Stimulated activated CD8-positive, alpha-beta memory T cell treated with anti-CD3 and anti-CD28 coated beads, Interleukin-7, amount 100 ng/mL, for 4 hours (primary cell): ENCODE results near the gene PPM1A.

Source experiments
- DNase-seq, 2 donors: peaks; one replicate each; pipeline ENCODE4 v3.0.0-alpha.2; 2020; ENCODE audit warnings: low read depth in 2 of 2

Gene PPM1A

GRCh38 chr14:60226298-60226697, 22.7 kb upstream of the PPM1A start:
- DNase-seq = no peak

DNA sequence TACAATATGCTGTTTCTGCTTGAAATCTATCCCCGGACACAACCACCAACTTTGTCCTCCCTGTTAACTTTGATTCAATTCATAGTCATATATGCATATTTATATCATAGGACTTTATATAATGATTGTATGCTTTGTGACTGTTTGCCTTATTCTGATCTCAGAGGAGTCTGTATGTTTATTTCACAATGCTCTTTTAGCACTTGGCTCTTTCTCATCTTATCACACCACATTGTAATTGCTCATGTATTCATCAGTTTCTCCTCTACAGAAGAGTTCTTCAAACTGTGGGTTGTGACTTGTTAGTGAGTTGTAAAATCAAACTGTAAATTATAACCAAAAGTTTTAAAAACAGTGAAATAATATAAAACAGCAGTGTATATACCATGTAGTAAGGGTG, 21.7 kb upstream of the PPM1A start:
- DNase-seq = no peak

GRCh38 chr14:60229614-60230013, 19.4 kb upstream of the PPM1A start:
- DNase-seq = no peak

- no peak for DNase-seq
Measured at GRCh38 chr14:60232185-60232584, 16.8 kb upstream of the PPM1A start.

DNA sequence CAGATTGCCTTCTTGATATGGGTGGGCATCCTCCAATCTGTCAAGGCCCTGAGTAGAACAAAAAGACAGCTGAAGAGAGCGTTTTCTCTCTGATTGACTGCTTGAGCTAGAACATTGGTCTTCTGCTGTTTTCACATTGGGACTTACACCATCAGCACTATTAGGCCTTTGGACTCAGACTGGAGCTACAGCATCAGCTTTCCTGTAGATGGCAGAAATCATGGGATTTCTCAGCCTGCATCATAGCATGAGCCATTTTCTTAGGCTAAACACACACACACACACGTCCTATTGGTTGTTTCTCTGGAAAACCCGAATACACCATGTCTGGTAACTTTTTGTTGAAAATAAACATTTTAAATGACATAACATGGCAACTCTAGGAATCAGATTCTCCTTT, 15.8 kb upstream of the PPM1A start:
- DNase-seq = no peak

DNA sequence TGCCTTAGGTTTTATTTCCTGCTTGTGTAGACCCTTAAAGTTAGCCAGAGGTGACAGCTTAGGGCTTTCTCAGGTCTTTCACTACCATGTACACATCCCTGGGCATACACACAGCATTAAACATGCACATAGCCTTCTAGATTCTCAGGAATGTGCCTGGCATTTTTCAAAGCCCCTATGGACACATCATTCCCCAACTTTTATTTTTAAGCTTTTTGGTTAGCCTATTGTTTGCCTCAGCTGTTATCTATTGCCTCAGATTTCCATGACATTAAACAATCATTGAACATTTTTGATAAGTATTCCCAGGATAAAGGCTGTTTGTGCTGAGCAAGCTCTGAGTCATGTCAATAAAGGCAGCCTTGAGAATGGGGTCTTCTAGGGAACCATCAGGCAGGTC, 15.1 kb upstream of the PPM1A start:
- no peak for DNase-seq

DNA sequence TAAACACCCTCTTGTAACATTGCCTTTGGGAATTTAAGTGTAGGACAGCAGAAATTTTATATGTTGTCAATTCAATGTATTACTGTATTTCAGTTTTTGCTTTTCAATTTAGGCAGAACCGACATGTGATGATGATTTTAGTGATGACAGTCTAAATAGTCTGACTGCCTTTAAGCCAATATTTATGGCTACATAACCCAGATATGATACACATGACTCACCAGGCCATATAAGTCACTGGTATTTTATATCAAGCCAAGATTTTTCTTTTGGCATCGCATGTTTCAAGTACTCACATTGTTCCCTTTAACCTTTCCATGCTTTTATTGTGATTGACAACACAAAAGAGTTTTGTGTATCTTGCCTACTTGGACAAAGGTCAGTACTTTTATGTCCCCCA, 13.6 kb upstream of the PPM1A start:
- no peak for DNase-seq

GRCh38 chr14:60238955-60239354, 10.1 kb upstream of the PPM1A start:
- no peak for DNase-seq

DNA sequence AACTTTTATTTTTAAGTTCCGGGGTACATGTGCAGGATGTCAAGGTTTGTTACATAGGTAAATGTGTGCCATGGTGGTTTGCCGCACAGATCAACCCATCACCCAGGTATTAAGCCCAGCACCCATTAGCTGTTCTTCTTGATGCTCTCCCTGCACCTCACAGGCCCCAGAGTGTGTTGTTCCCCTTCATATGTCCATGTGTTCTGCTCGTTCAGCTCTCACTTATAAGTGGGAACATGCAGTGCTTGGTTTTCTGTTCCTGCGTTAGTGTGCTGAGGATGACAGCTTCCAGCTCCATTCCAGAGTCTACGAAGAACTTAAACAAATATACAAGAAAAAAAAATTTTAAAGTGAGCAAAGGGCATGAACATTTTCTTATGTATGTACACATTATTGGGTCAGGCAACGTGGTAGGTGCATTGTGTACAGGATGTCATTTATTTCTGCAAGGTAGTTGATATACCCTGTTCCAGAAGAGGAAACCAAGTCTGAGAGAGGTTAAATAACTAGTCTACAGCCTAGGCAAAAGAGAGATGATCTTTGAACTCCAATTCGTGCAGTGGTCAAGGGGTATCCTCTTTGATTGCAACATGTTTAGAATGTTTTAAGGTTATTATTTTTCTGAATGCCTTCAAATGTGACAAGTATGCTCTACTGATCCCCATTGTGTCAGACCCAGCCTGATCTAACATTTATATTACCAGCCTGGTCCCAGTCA, 8.7 kb upstream of the PPM1A start:
- no peak for DNase-seq

DNA sequence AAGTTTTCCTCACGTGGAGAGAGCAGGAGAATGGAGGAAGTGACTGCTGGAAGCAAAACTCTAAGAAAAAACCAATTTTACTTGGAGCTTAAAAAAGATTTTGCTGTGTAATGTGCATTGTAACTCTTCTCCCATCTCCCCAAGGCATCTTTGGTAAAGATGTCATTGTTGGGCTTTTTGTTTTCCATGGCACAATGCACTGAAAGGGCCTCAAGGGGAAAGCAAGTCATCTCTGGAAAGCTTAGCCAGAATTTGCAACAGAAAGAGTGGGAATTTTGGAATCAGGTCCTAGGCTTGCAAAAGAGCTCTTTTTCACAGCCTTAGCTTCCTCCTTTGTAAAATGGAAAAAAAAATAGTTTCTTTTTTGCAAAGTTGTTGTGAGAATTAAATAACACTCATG, 7.9 kb upstream of the PPM1A start:
- no peak for DNase-seq

DNA sequence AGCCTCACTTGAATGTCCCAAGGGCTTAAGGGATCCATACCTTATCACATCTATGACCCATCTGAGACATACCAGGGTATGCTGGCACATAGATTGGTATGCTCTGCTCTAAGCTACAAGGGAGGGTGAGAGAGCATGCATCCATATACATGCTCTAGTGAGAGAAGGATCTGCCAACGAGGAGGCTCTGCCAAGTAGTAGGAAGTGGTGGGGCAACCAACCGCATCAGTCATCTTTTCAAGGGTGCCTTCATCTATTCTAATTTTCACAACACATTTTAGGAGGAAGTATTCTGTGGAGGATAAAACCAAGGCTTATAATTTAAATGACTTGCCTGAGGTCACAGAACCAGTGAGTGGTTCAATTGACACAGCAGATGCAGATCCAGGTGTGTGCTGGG, 6.6 kb upstream of the PPM1A start:
- DNase-seq = no peak

- DNase-seq = no peak
Measured at GRCh38 chr14:60245380-60246177, 3.4 kb upstream of the PPM1A start.

GRCh38 chr14:60247994-60248696, 876 bp upstream of the PPM1A start:
- DNase-seq = peak; percentile 78

DNA sequence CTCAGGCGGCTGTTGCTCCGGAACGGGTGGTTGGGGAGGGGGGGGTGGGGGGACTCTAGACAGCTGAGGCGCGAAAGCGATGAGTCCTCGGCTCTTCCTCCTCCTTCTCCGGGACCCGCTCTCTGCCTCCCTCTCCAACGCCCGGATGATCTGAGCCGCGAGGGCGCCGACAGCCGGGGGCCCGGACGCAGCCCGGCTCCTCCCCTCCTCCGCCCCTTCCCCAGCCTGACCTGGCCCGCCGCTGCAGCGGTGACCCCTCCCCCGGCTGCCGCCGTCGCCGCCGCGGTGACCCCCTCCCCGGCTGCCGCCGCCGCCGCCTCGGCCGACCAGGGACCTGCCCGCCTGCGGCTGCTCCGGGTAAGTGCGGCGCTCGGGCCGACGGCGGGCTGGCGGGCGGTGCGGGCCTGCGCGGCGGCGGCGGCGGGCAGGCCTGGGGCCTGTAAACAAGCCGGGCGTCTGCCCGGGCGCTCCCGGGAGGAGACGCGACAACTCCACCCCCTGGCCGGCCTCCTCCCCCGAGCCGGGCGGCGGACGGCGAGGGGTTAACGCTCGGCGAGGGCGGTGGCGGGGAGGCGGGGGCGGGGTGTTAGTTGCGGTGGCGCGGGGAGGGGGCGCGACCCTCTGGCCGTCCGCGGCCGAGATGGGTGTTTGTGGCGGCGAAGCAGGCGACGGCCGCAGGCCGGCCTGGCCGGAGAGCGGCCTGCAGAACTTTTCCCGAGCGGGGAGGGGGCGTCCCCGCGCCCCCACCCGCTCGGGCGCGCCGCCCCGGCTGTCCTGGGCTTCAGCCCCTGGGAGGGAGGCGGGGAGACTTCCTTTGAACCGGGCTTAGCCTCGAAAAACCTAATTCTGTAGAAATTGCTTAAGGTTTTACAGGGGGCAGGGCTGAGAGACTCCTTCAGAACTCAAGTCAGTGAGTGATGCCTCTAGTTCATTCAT, 568 bp downstream of the PPM1A start:
- DNase-seq = peak; percentile 35 to 67

DNA sequence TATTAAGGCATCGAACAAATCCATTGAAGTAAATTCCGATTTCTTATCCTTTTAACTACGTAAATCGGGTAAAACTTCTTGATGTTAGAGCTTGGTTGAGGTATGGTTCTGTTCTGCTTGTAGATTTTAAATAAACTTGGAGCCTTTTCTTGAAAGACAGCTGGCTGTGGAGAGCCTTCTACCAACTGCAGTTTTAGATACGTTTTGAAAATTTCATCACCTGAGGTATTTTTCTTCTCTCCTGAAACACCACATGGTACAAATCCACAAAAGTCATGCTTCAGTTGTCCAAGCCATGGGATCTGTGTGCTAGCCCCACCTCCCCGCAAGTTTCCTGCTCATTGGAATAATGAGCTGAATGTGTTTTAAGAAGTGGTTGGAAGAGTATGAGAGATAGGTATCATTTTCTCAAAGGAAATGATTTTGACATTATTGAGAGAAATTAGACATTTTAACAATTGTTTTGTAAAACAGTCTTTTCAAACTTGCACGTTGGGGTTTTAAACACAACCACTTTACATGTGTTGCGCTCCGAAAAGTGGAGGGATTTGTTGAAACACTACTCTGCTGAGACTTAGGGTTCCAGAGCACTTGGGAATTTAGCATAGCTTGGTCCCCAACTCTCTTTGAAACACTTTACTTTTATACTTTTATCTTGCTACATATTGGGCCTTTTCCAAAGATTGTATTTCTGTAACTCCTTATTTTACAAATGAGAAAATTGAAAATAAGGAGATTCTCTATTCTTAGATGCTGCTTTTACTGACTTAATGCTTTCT, 1.4 kb downstream of the PPM1A start:
- DNase-seq = no peak

GRCh38 chr14:60251877-60252276, 2.9 kb downstream of the PPM1A start:
- DNase-seq = no peak

DNA sequence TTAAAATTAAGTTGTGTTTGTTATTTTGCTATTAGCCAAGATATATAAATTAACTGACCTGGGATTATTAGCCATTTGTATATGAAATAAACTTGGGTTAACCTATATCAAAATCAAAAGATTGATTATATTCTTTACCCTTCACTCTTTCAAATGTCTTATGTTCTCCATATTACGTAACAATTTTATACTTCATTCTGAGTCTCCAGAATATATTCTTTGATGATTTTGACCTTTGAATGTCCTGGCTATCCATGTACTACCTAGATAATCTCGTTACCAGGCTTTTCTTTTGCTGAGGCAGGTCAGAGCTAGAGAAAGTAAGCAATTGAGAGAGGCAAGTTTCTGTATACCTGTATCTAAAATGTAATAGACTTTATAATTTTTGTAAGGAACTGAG, 3.6 kb downstream of the PPM1A start:
- DNase-seq = no peak

GRCh38 chr14:60253649-60254048, 4.6 kb downstream of the PPM1A start:
- no peak for DNase-seq

DNA sequence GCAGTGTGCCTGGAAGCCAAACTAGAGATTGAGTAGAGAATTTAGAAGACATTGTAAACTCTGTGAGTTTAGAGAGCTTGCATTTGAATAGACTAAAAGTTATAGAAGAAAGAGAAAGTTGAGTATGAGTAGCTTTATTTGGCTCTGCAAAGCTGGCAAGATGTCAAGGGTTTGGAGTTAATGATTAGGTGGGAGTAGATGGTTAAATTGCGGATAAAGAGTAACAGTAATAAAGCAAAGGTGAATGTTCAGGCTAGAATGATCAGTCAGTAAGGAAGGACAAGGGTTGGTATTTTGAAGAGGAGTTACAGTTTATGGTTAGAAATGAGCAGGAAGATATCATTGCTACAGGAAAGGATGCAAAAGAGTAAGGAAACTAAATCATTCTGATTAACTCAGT, 5.2 kb downstream of the PPM1A start:
- no peak for DNase-seq

DNA sequence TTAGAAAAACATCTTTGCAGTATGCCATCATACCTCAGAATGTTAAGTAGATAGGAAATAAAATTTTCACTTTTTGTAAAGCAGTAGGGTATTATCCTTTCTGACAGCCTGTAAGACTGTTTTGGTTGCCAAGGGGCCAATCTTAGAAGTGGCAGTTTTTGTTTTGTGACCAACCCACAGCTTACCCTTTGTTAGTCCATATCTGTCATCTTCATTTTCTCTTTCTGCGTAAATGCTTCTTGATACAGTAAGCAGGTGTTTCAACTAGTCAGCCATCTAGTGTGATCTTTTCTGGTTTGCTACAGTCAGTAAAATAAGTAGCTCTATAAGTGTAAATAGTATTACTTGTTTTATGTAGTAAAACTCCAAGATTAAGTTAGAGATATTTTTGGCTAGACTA, 8.8 kb downstream of the PPM1A start:
- DNase-seq = no peak

GRCh38 chr14:60265163-60265562, 16.1 kb downstream of the PPM1A start:
- no peak for DNase-seq
